ENCODE results near the gene AKAP5.
"Not testable (repeated sequence)": the region's sequence is repeated elsewhere in the genome, so short reads cannot be mapped to it uniquely, and the experiment has no call there.

AKAP5 gene

DNA sequence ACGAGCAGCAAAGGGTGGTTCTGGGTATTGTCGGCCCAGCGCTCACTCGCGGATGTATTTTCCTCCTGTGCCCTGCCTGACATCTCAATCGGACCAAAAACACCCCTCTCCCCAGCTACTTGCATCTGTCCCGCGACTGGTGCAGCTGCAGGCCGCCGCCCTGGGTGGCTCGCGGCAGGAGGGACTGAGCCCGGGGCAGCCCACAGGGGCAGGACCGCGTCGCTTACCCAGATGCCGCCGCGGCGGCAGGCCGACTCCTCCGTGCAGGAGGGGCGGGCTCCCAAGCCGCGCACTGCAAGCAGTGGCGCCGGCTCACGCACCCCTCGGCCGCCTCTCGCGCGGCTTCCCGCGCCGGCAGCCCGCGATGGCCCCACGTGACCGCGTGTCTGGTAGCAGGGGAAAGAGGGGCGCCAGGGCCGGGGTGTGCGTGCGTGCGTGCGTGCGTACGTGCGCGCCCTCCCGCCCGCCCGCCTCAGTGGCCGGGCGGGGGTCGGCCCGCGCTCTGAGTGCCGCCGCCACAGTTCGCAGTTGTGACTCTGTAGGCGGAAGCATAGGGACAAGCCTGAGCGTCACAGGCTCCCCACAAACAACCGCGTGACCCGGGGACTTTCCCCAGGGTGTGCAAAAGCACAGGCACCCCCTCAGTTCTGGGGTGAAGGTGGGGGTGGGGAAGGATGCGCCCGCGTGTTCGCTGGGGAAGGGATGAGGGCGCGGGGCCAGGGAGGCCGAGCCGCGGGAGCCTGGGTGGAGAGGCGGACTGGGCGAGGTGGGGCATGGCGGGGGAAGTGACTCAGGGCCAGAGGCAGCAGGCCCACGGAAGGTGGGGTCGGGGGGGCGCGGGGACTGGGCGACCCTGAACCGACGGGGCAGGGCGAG lies 38.4 kb downstream of the AKAP5 start, which contains the start of gene ZBTB25:
ZBTB25 (minus strand) TSS at position 405 of the 876 bp plus-strand sequence. CDS start 13,305 bp downstream, outside the sequence.
- peak; percentile 49 for DNase-seq

GRCh38 chr14:64504310-64504896 lies 39.1 kb downstream of the AKAP5 start, which contains the start of gene ZBTB1:
ZBTB1 (plus strand) TSS chr14:64504770; CDS start chr14:64521505, 16,735 bp downstream.
- peak; percentile 65 for DNase-seq

GRCh38 chr14:64504897-64505794 lies 39.8 kb downstream of the AKAP5 start:
- DNase-seq, result peak; percentile 65

- no peak for DNase-seq
Observed at GRCh38 chr14:64506721-64507120, 41.4 kb downstream of the AKAP5 start.

DNA sequence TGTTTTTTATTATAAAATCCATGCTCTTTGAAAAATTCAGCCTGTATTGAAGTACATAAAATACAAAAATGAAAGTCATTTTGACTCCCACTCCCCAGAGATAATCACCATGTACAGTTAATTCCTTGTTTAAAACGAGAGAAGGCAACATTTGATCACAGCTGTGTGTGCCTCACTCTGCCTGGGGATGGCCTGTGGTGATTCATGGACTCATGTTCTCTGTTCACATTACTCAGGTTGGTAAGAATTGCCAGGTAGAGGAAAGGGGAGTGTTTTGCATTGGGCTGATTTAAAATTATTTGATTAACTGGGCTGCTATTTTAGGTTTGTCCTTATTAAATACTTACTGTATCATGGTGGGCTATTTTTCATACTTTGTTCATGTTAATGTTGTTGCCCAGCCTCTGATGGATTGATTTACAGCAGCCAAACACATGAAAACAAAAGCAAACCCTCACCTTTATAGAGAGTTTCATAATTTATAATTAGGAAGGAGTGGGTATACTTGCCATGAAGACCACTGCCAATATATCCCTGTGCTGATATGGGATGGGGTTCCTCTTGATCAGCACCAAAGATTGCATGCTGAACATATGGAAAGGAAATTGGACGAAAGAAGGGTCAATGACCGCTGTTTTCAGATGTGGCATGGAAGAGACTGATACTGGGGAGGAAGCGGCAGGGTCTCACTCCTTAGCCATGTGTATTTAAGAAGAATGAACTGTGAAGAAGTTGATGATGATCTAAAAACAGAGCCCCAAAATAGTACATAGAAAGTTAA lies 42.3 kb downstream of the AKAP5 start:
- DNase-seq, result no peak

DNA sequence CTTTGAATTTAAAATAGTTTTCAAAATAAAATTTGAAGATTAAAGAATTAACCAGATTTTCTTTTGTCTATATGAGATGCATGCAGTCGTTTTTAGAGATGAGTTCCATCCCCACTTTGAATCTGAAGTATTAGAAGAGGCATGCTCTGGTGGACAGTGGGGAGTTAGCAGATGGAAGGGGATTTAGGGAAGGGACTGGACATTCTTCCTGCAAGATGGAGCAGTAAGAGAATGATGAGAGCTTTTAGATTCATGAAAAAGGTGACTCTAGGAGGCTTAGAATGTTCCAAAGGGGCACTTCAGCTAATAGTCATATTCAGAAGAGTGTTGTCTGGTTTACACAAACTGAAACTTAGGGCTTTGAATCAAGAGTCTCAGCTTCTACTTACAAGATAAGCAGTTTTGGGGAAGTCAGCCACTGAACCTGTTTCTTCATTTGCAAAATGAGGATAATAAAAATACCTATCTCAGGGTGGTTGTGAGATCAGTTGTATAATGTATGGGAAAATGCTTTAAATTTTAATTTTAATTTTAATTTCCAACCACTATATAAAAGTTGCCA lies 43.0 kb downstream of the AKAP5 start:
- DNase-seq, result no peak

GRCh38 chr14:64509036-64509435 lies 43.7 kb downstream of the AKAP5 start:
- no peak for DNase-seq

GRCh38 chr14:64510825-64511671 lies 45.7 kb downstream of the AKAP5 start:
- peak; percentile 59 for DNase-seq

GRCh38 chr14:64513271-64513670 lies 48.0 kb downstream of the AKAP5 start:
- DNase-seq, result no peak

DNA sequence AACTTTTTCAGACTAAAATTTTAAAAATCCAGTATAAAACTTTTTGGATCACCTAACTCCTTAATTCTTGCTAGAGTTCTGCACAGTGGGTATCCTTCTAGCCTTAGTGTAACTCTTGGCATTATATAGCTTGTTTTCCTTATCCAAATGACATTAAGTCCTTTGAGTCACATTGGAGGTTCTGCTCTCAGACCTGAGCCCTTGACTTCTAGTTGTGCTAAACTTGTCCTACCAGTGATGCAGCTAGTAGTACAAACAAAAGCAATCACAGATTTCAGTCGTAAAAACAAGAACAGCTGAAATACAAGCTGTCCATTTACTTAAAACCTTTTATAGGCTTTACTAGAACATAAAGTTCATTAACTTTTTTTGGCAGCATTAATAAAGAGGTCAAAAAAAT lies 49.8 kb downstream of the AKAP5 start:
- no peak for DNase-seq

DNA sequence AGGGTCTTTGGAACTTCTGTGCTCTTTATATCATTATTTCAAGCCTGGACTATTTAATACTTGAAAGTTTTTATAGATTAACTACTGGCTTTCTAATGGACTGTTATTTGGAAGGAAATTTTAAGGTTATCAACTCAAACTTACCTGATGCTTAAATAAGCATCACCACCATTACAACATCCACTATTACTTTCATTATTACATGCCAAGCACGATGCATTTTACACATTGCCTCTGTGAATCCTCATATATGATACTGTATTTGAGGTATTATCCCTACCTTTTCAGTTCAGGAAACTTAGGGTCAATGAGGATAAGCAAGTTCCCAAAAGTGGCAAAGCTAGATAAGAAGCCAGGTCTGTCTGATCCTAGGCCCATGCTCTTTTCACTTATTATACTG lies 51.7 kb downstream of the AKAP5 start:
- no peak for DNase-seq

- DNase-seq, result not testable (repeated sequence)
Observed at GRCh38 chr14:64517667-64518066, 52.4 kb downstream of the AKAP5 start.

- no peak for DNase-seq
Observed at GRCh38 chr14:64518229-64518628, 52.9 kb downstream of the AKAP5 start.

DNA sequence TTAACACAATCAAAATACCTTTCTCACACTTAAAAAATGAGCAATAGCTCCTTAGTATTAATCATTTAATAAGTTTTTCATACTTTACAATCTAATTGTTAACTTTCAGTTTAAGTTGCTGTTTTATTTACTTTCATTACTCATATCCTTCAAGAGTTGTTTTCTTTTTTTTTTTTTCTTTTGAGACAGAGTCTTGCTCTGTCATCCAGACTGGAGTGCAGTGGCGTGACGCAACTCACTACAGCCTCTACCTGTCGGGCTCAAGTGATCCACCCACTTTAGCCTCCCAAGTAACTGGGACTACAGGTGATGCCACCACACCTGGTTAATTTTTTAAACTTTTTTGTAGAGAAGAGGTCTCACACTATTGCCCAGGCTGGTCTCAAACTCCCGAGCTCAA lies 55.4 kb downstream of the AKAP5 start:
- no peak for DNase-seq

DNA sequence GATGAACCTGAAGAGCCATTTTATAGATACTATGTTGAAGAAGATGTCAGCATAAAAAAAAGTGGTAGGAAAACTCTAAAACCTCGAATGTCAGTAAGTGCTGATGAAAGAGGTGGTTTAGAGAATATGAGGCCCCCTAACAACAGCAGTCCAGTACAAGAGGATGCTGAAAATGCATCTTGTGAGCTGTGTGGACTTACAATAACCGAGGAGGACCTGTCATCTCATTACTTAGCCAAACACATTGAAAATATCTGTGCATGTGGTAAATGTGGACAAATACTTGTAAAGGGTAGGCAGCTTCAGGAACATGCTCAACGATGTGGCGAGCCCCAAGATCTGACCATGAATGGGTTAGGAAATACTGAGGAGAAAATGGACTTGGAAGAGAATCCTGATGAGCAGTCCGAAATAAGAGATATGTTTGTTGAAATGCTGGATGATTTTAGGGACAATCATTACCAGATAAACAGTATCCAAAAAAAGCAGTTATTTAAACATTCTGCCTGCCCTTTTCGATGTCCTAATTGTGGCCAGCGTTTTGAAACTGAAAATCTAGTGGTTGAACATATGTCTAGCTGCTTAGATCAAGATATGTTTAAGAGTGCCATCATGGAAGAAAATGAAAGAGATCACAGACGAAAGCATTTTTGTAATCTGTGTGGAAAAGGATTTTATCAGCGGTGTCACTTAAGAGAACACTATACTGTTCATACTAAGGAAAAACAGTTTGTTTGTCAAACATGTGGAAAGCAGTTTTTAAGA lies 57.5 kb downstream of the AKAP5 start:
- DNase-seq, result no peak
